OCI-LY3 (cell line): ENCODE measurements around the gene CEACAM19.

Source experiments
- H2AFZ ChIP-seq: fragments of 200-600, 300-600 bp; shearing (Covaris generic); 2 replicates; pipeline ENCODE4 v1.6.0; 2014; ENCODE audit warnings: antibody characterized with exemption, low read depth, low read length
- H3K27ac ChIP-seq: fragments of 200-600, 300-600 bp; sonication (generic); 2 replicates; pipeline ENCODE4 v1.5.1; 2014; ENCODE audit warnings: mild to moderate bottlenecking, low read length, moderate library complexity, mixed read lengths
- H3K27me3 ChIP-seq: fragments of 200-600, 300-600 bp; sonication (generic); 2 replicates; pipeline ENCODE4 v1.6.1; 2014; ENCODE audit warnings: low read depth, low read length, mixed read lengths
- H3K36me3 ChIP-seq: fragments of 200-600, 300-600 bp; sonication (generic); replicated peaks from 2 replicates; pipeline ENCODE3; 2014; ENCODE audit warnings: low read depth, low read length, mixed read lengths
- H3K4me1 ChIP-seq: fragments of 300-600, 200-600 bp; sonication (generic); 2 replicates; pipeline ENCODE4 v1.6.1; 2014; ENCODE audit warnings: low read length, mixed read lengths
- H3K4me2 ChIP-seq: fragments of 200-600, 300-600 bp; sonication (generic); 2 replicates; pipeline ENCODE4 v1.6.1; 2014; ENCODE audit warnings: low read length, mixed read lengths
- H3K4me3 ChIP-seq: fragments of 300-600, 200-600 bp; sonication (generic); 2 replicates; pipeline ENCODE4 v1.5.1; 2014; ENCODE audit warnings: antibody characterized with exemption, mild to moderate bottlenecking, low read length, moderate library complexity
- H3K79me2 ChIP-seq: fragments of 300-600, 200-600 bp; shearing (Covaris generic); 2 replicates; pipeline ENCODE4 v1.6.1; 2014; ENCODE audit warnings: mild to moderate bottlenecking, low read length, mixed read lengths
- H3K9ac ChIP-seq: fragments of 300-600, 200-600 bp; shearing (Covaris generic); 2 replicates; pipeline ENCODE4 v1.6.0; 2014; ENCODE audit warnings: mild to moderate bottlenecking, low read length, moderate library complexity
- H3K9me3 ChIP-seq: fragments of 200-600, 300-600 bp; shearing (Covaris generic); 2 replicates; pipeline ENCODE4 v1.6.1; 2014; ENCODE audit warnings: low read length, mixed read lengths; ENCODE audit not compliant: insufficient read depth
- H4K20me1 ChIP-seq: fragments of 200-600, 300-600 bp; sonication (generic); 2 replicates; pipeline ENCODE4 v1.6.1; 2016; ENCODE audit warnings: low read length, mixed read lengths; ENCODE audit not compliant: insufficient read depth
- EZH2phosphoT487 ChIP-seq: fragments of 200-600 bp; shearing (Covaris generic); IDR thresholded peaks from 2 replicates; pipeline ENCODE4 v1.6.1; 2018; ENCODE audit warnings: antibody characterized with exemption, mixed run types, low read depth
- TF ChIP-seq, protein P1 (sequence below): fragments of 200-600, 300-600 bp; sonication (generic); IDR thresholded peaks from 2 replicates; pipeline ENCODE4 v1.5.1; 2014; ENCODE audit warnings: antibody characterized with exemption, low read length, low read depth

The CEACAM19 gene

DNA sequence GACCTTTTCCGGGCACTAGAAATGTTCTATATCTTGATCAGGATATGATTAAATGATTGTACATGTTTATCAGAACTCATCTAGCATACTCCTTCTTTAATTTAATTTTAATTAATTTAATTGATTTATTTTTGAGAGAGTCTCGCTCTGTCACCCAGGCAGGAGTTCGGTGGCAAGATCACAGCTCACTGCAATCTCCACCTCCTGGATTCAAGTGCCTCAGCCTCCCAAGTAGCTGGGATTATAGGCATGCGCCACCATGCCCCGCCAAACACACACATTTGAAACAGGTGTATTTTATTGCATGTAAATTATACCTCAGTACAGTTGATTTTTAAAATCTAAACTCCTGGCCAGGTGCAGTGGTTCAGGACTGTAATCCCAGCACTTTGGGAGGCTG is 59.8 kb downstream of the CEACAM19 start:
- Histone ChIP-seq H3K4me2 (no peak overlapping the region), H3K36me3 (no peaks in the 10 kb centered on the region), H3K79me2 (no peaks in the 10 kb centered on the region), H2AFZ (no peak overlapping the region), H3K9me3 (no peaks in the 10 kb centered on the region), H3K27me3 (peaks cover 17% of the 10 kb centered on the region), H3K4me1 (peaks cover 10% of the 10 kb centered on the region), H3K27ac (no peak overlapping the region), H4K20me1 (no peaks in the 10 kb centered on the region), H3K4me3 (no peak overlapping the region), H3K9ac (no peak overlapping the region)
- TF ChIP-seq, protein P1, sequence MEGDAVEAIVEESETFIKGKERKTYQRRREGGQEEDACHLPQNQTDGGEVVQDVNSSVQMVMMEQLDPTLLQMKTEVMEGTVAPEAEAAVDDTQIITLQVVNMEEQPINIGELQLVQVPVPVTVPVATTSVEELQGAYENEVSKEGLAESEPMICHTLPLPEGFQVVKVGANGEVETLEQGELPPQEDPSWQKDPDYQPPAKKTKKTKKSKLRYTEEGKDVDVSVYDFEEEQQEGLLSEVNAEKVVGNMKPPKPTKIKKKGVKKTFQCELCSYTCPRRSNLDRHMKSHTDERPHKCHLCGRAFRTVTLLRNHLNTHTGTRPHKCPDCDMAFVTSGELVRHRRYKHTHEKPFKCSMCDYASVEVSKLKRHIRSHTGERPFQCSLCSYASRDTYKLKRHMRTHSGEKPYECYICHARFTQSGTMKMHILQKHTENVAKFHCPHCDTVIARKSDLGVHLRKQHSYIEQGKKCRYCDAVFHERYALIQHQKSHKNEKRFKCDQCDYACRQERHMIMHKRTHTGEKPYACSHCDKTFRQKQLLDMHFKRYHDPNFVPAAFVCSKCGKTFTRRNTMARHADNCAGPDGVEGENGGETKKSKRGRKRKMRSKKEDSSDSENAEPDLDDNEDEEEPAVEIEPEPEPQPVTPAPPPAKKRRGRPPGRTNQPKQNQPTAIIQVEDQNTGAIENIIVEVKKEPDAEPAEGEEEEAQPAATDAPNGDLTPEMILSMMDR = no peak
- no peak for TF ChIP-seq EZH2phosphoT487

DNA sequence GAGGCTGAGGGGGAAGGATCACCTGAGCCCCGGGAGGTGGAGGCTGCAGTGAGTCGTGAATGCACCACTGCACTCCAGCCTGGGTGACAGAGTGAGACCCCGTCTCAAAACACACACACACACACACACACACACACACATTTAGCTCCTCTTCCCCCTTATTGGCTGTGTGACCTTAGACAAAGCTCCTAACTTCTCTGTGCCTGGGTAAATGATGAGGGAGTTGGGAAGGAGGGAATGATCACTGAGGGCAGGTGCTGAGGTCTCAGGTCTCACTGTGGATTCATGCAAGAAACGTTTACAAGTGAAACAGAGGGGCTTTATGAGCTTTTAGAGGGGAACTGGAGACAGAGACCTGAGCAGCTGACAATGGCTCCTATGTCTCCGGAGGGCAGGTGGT is 60.3 kb downstream of the CEACAM19 start:
- Histone ChIP-seq H3K9ac (no peak overlapping the region), H3K4me1 (peaks cover 10% of the 10 kb centered on the region), H3K4me3 (no peak overlapping the region), H3K79me2 (no peaks in the 10 kb centered on the region), H4K20me1 (no peaks in the 10 kb centered on the region), H2AFZ (no peak overlapping the region), H3K9me3 (no peaks in the 10 kb centered on the region), H3K27me3 (peaks cover 20% of the 10 kb centered on the region), H3K36me3 (no peaks in the 10 kb centered on the region), H3K4me2 (no peak overlapping the region), H3K27ac (no peak overlapping the region)
- TF ChIP-seq, protein P1 = no peak
- TF ChIP-seq EZH2phosphoT487 = no peak

DNA sequence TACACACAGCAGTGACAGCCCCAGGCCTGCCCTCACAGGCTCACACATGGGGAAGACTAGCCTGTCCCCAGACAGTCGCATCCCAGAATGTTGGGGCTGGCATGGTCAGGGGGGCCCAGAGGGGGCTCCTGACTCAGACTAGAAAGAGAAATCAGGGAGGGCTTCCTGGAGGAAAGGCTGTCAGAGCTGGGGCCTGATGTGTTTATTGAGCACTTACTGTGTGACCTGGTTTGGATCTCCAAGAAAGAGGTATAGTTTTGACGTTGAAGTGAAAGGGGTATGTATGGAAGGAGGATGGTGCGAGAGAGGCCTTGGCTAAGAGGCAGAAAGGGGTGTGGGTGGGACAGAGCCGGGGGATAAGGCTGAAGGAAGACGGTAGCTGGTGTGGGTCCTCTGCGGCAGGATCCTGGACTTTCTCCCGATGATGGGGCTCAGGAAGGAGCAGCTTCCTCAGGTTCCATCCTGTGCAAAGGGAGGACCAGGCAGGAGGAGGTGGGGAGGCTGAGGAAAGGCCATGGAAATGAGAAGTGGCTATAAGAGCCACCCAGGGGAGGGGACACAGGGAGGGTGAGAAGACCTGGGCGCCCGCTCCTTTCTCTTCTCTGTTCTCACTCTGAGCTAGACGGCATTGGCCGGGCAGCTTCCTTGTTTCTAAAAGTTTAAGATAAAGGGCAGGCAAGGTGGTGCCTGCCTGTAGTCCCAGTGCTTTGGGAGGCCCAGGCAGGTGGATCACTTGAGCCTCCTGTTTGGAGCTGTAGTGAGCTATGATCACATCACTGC is 61.1 kb downstream of the CEACAM19 start:
- Histone ChIP-seq H3K4me3 (no peak overlapping the region), H4K20me1 (no peaks in the 10 kb centered on the region), H3K27ac (no peak overlapping the region), H3K9me3 (no peaks in the 10 kb centered on the region), H3K9ac (no peak overlapping the region), H3K4me1 (peaks cover 10% of the 10 kb centered on the region), H3K4me2 (no peak overlapping the region), H3K79me2 (no peaks in the 10 kb centered on the region), H3K27me3 (peaks cover 25% of the 10 kb centered on the region), H2AFZ (no peak overlapping the region), H3K36me3 (no peaks in the 10 kb centered on the region)
- no peak for TF ChIP-seq EZH2phosphoT487
- TF ChIP-seq, protein P1 = no peak
